HG02642 (cell line): ENCODE data around the gene CDC42BPA.
"Not testable (repeated sequence)": the region's sequence is repeated elsewhere in the genome, so short reads cannot be mapped to it uniquely, and the experiment has no call there.

Experiments
- ATAC-seq: cut with Tn5 transposase; IDR thresholded peaks from one replicate; pipeline ENCODE4 v1.9.1; 2021; ENCODE audit warnings: mild to moderate bottlenecking; ENCODE audit not compliant: unreplicated experiment, poor library complexity

The CDC42BPA gene

GRCh38 chr1:227342075-227342829 lies 24.0 kb upstream of the CDC42BPA start:
- ATAC-seq: no peak

- ATAC-seq: not testable (repeated sequence)
Measured at GRCh38 chr1:227336136-227336535, 17.8 kb upstream of the CDC42BPA start.

DNA sequence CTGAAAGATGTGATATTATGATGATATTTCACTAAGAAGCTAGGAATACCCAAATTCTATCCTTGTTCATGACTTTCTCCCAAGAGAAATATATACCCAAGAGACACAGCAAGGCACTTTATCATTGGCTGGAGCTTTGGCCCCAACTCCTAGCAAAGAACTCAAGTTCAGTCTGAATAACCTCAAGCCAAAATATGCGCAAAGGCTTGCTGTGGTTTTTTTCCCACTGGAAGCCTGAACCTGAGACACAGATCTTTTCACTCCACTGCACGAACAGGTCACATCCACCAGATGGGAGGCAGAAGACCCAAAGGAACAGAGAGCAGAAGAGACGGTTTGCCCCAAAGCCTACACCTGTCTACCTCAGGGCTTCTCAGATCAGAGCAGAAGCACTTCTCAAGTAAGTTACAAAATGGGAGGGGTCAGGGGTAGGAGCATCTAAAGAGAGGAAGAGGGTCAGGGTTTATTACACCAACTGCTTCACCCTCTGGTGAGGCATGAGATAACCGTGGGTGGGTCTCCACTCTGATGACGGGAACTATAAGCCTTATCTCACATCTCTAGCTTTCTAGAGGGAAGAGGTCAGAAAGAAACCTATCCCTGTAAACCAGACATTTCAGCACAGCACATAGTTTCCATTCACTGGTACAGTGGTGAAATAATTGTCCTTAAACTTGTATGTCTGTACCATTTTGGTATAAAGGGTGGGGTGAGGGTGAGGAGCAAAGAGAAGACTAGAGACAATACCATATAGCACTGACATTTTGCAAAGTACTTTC lies 17.1 kb upstream of the CDC42BPA start:
- no peak for ATAC-seq

DNA sequence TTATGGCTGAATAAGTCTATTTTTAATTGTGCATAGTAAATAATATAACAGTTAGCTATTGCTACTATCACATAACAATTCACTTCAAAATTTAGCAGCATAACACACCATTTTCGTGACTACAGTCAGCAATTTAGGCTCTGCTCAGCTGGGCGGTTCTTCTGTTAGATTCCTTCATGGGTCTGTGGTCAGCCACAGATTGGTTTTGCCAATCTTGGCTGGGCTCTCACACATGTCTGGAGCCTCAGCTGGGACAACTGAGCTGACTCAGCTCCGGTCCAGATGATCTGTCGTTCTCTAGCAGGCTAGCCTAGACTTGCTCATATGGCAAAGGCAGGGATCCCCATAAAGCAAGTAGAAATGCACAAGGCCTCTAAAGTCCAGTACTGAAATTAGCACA lies 15.1 kb upstream of the CDC42BPA start:
- ATAC-seq: no peak

- no peak for ATAC-seq
Measured at GRCh38 chr1:227330279-227331076, 12.2 kb upstream of the CDC42BPA start.

GRCh38 chr1:227328405-227329019 lies 10.2 kb upstream of the CDC42BPA start:
- no peak for ATAC-seq

- ATAC-seq: no peak
Measured at GRCh38 chr1:227325156-227325555, 6.9 kb upstream of the CDC42BPA start.

GRCh38 chr1:227323967-227324268 lies 5.6 kb upstream of the CDC42BPA start:
- no peak for ATAC-seq

GRCh38 chr1:227323171-227323966 lies 5.1 kb upstream of the CDC42BPA start:
- no peak for ATAC-seq

- ATAC-seq: no peak
Measured at GRCh38 chr1:227322376-227322775, 4.1 kb upstream of the CDC42BPA start.

GRCh38 chr1:227321035-227321434 lies 2.7 kb upstream of the CDC42BPA start:
- no peak for ATAC-seq

DNA sequence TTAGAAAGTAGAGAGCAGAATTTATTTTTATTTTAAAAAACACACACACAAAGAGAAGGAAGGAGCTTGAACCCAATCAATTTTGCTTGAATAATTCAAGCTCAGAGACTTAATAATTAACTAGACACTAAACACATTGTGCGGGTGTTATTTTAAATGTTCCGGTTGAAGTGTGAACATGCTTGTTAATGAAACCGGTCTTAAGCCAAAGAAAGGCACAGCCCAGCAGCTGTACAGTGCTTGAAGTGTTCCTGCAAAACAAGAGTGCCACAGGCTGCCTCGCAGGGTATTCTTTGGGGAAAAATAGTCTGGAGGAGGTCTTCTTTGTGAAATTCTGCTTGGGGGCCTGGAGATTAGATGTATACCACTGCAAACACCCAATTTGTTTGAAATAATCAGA lies 2.2 kb upstream of the CDC42BPA start:
- ATAC-seq: no peak

DNA sequence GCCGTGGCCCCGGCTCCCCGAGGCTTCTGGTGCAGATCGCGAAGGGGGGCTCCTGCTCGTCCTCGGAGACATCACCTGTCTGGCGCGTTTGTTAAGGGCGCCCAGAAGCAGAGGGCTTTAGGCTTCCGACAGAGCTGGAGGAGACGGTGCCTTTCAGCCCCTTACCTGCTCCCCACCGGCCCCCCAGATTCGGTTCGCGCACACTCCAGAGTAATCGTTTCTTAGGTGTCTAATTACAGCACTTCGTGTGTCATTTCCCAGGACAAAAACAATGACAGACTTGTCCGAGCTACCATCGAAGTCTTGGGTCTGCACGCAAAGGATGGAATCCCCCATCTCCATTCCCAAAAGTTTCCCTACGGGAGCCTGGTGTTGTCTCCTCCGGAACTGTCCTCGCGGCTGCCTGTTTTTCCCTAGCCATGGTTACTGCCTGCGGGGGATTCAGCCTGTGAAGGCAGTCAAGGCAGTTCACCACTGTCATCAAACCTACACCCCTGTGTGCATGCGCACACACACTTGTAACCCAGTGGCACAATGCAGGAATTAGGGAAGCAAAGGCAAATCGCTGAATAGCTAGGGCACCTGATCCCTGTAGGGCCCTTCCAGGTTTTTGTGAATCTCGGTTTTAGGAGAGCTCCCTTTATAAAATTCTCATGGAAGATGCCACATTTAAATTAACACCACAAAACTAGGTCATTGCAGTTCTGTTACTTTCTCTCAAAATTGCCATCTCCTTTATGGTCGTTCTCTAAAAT lies 738 bp upstream of the CDC42BPA start:
- ATAC-seq: no peak

DNA sequence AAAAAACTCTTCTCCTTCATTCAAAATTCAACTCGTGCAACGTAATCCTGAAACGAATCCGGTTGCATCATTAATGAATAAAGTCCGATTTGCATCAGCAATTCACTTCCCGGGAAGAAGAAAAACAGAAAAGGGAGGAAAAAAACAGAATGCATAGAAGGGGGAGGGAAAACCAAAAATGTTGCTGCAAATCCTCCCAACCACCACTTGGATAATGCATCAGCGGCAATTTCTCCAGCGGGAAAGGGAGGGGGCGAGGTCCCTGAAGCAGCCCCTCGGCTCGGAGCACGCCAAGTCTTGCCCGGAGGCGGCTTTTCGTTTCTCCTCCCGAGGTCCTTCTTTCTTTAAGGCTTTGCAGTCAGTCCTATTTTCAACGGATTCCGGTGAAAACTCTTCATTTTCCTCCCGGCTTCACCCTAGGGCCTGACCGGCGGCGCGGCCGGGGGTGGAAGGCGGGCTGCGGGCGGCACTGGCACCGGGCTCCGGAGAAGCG lies 723 bp downstream of the CDC42BPA start:
- no peak for ATAC-seq

- no peak for ATAC-seq
Measured at GRCh38 chr1:227317011-227317451, 1.3 kb downstream of the CDC42BPA start.

DNA sequence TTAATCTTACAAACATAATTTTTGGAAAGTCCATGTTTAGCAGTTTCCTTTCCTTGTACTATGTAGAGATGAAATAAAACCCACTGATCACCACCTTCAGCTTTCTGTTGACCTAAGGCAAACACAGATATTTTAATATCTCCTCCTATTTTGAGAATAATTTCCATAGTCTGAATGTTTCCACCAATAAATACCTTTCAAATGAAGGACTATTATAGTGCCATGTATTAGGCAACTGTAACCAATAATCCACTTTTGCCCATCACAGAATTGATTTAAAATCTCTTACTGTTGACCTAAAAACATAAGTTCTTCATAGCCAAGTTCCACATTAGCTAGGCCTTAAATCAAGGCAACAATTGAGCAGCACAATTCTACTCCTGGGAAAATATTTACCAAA lies 1.8 kb downstream of the CDC42BPA start:
- no peak for ATAC-seq

GRCh38 chr1:227315629-227316346 lies 2.5 kb downstream of the CDC42BPA start:
- no peak for ATAC-seq
